OCI-LY1 (cell line): ENCODE data around the gene ARAP1.

ENCODE experiments used
- H2AFZ ChIP-seq: fragments of 200-600 bp; sonication (generic), shearing (Covaris generic); 2 replicates; pipeline ENCODE4 v1.6.0; 2014; ENCODE audit warnings: antibody characterized with exemption, mild to moderate bottlenecking, low read length
- H3F3A ChIP-seq: fragments of 200-600 bp; sonication (generic), shearing (Covaris generic); 2 replicates; pipeline ENCODE4 v1.6.0; 2014; ENCODE audit warnings: mild to moderate bottlenecking, antibody characterized with exemption, low read length, moderate library complexity; ENCODE audit not compliant: insufficient read depth
- H3K27ac ChIP-seq: fragments of 200-600 bp; sonication (generic); 2 replicates; pipeline ENCODE4 v1.5.1; 2014; ENCODE audit warnings: low read length, mixed run types, mild to moderate bottlenecking, low read depth; ENCODE audit not compliant: poor library complexity, severe bottlenecking
- H3K27me3 ChIP-seq: fragments of 200-600 bp; sonication (generic); 2 replicates; pipeline ENCODE4 v1.6.0; 2014; ENCODE audit warnings: antibody characterized with exemption, mild to moderate bottlenecking, low read length, moderate library complexity; ENCODE audit not compliant: insufficient read depth
- H3K36me3 ChIP-seq: fragments of 200-600 bp; sonication (generic); 2 replicates; pipeline ENCODE4 v1.6.1; 2014; ENCODE audit warnings: mild to moderate bottlenecking, antibody characterized with exemption, low read length, moderate library complexity, mixed read lengths; ENCODE audit not compliant: insufficient read depth
- H3K4me1 ChIP-seq: fragments of 200-600 bp; sonication (generic); 2 replicates; pipeline ENCODE4 v1.5.1; 2014; ENCODE audit warnings: mild to moderate bottlenecking, low read length, moderate library complexity; ENCODE audit not compliant: insufficient read depth, severe bottlenecking
- H3K4me2 ChIP-seq: fragments of 200-600 bp; sonication (generic), shearing (Covaris generic); 2 replicates; pipeline ENCODE4 v1.6.1; 2014; ENCODE audit warnings: low read length
- H3K4me3 ChIP-seq: fragments of 200-600 bp; sonication (generic); 2 replicates; pipeline ENCODE4 v1.5.1; 2014; ENCODE audit warnings: low read length, low read depth, mild to moderate bottlenecking, mixed read lengths; ENCODE audit not compliant: poor library complexity, severe bottlenecking
- H3K79me2 ChIP-seq: fragments of 200-600 bp; shearing (Covaris generic); 2 replicates; pipeline ENCODE4 v1.6.1; 2016; ENCODE audit warnings: mixed run types, low read length, mixed read lengths; ENCODE audit not compliant: insufficient read depth
- H3K9ac ChIP-seq: fragments of 200-600 bp; sonication (generic), shearing (Covaris generic); 2 replicates; pipeline ENCODE4 v1.6.1; 2014; ENCODE audit warnings: mild to moderate bottlenecking, low read length, mixed read lengths
- H3K9me2 ChIP-seq: fragments of 200-600 bp; sonication (generic), shearing (Covaris generic); 2 replicates; pipeline ENCODE4 v1.6.1; 2014; ENCODE audit warnings: low read depth, mild to moderate bottlenecking, low read length, mixed read lengths
- H3K9me3 ChIP-seq: fragments of 200-600 bp; shearing (Covaris generic); 2 replicates; pipeline ENCODE4 v1.6.1; 2014; ENCODE audit warnings: low read length, mixed read lengths
- H4K20me1 ChIP-seq: fragments of 200-600 bp; sonication (generic), shearing (Covaris generic); 2 replicates; pipeline ENCODE4 v1.6.0; 2016; ENCODE audit warnings: mild to moderate bottlenecking, low read length; ENCODE audit not compliant: insufficient read depth
- CTCF ChIP-seq: fragments of 200-600 bp; sonication (generic), shearing (Covaris generic); IDR thresholded peaks from 2 replicates; pipeline ENCODE4 v1.5.1; 2017; ENCODE audit warnings: mild to moderate bottlenecking, antibody characterized with exemption, low read length, moderate library complexity, mixed read lengths
- EZH2 ChIP-seq: fragments of 200-600 bp; sonication (generic), shearing (Covaris generic); IDR thresholded peaks from 2 replicates; pipeline ENCODE4 v1.8.0; 2017; ENCODE audit warnings: borderline replicate concordance, mixed run types, mild to moderate bottlenecking, antibody characterized with exemption, low read length, moderate library complexity, mixed read lengths

The ARAP1 gene

GRCh38 chr11:72704028-72704782, 48.0 kb downstream of the ARAP1 start:
- no peak overlapping the region for H3K27ac ChIP-seq
- no peak overlapping the region for H2AFZ ChIP-seq
- H3K27me3 ChIP-seq = no peaks in the 10 kb centered on the region
- no peaks in the 10 kb centered on the region for H4K20me1 ChIP-seq
- H3K9me3 ChIP-seq = no peaks in the 10 kb centered on the region
- no peak overlapping the region for H3K4me3 ChIP-seq
- no peak overlapping the region for H3K9ac ChIP-seq
- TF ChIP-seq EZH2 = no peak
- TF ChIP-seq CTCF = peak; percentile 43
- no peaks in the 10 kb centered on the region for H3K9me2 ChIP-seq
- H3F3A ChIP-seq = no peaks in the 10 kb centered on the region
- H3K4me1 ChIP-seq = no peaks in the 10 kb centered on the region
- H3K4me2 ChIP-seq = no peak overlapping the region
- H3K79me2 ChIP-seq = no peaks in the 10 kb centered on the region
- H3K36me3 ChIP-seq = peaks cover 79% of the 10 kb centered on the region; the same call in 1 of the 2 replicates

DNA sequence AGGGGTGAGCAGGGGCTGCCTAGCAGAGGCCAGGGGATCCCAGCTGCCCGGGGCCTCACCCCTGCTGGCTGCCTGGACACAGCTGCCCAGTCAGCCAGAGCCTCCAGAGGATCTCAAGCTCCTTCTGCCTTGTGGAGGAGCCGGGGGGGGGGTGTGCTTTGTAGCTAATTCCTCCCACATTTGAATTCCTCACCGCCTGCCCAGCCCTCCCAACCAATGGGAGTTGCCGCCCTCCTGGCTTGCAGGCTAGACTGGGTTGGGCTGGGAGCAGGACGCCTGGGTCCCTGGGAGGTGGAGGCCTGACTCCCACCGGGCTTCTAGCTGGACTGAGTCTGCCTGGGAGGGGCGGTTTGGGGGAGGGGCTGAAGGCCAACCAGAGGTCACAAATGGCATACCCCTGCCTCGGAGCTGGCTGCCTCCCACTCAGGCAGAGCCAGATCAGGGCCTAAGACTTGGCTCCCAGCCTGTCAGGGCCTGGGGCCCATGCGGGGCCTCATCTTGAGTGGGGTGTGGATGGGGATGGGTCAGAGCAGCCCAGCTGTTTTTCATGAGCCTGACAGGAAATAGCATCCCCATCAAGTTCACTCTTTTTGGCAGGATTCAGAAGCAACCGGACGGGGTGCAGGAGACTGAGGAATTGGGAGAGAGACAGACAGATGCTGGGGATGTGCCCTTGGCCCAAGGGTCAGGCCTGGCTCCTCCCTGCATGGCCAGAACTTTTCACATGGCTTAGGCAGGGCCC, 48.8 kb downstream of the ARAP1 start:
- H3K4me2 ChIP-seq = no peak overlapping the region

DNA sequence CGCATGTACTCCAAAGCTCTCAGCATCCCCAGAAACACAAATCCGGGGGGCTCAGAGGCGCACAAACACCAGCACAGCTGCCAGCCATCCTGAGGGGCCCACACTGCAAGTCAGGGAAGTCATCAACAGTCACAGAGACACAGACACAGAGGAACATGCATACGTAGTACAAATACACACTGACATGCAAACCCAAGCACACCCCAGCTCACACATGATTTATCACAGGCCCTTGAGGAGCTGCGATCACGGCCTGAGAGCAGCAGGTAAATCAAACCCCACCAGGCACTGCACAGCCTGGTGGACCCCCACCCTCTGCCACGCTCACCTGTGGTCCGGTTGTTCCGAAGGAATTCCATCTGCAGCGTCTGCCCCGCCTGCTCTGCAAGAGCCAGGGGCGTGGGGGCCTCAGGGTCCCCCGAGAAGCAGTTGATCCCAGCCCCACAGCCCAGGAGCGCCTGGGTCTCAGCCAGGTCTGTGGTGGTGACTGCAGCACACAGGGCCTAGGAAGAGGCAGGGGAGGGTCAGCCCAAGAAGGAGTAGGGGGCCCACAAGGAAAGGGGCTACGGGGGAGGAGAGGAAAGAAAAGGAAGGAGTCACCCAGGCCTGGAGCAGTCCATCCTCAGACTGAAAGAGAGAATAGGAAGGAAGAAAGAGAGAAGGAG, 49.5 kb downstream of the ARAP1 start:
- no peak overlapping the region for H3K4me2 ChIP-seq
- no peaks in the 10 kb centered on the region for H4K20me1 ChIP-seq
- H3K4me1 ChIP-seq = no peaks in the 10 kb centered on the region
- no peaks in the 10 kb centered on the region for H3K9me3 ChIP-seq
- no peaks in the 10 kb centered on the region for H3K9me2 ChIP-seq
- H3K4me3 ChIP-seq = no peak overlapping the region
- H3K27me3 ChIP-seq = no peaks in the 10 kb centered on the region
- no peak overlapping the region for H2AFZ ChIP-seq
- no peak overlapping the region for H3K27ac ChIP-seq
- H3F3A ChIP-seq = no peaks in the 10 kb centered on the region
- peaks cover 81% of the 10 kb centered on the region for H3K36me3 ChIP-seq
- TF ChIP-seq EZH2 = no peak
- no peak for TF ChIP-seq CTCF
- H3K79me2 ChIP-seq = no peaks in the 10 kb centered on the region
- no peak overlapping the region for H3K9ac ChIP-seq

More for the DNA sequence above, 48.8 kb downstream of the ARAP1 start:
- H4K20me1 ChIP-seq = no peaks in the 10 kb centered on the region
- H3K27me3 ChIP-seq = no peaks in the 10 kb centered on the region
- H3F3A ChIP-seq = no peaks in the 10 kb centered on the region
- H2AFZ ChIP-seq = no peak overlapping the region
- H3K27ac ChIP-seq = no peak overlapping the region
- no peaks in the 10 kb centered on the region for H3K4me1 ChIP-seq
- no peak for TF ChIP-seq EZH2
- no peak for TF ChIP-seq CTCF
- H3K9me2 ChIP-seq = no peaks in the 10 kb centered on the region
- no peak overlapping the region for H3K4me3 ChIP-seq
- no peak overlapping the region for H3K9ac ChIP-seq
- H3K79me2 ChIP-seq = no peaks in the 10 kb centered on the region
- H3K9me3 ChIP-seq = no peaks in the 10 kb centered on the region
- H3K36me3 ChIP-seq = peaks cover 82% of the 10 kb centered on the region
